ENCODE results near the gene TSPAN15.

Gene TSPAN15

DNA sequence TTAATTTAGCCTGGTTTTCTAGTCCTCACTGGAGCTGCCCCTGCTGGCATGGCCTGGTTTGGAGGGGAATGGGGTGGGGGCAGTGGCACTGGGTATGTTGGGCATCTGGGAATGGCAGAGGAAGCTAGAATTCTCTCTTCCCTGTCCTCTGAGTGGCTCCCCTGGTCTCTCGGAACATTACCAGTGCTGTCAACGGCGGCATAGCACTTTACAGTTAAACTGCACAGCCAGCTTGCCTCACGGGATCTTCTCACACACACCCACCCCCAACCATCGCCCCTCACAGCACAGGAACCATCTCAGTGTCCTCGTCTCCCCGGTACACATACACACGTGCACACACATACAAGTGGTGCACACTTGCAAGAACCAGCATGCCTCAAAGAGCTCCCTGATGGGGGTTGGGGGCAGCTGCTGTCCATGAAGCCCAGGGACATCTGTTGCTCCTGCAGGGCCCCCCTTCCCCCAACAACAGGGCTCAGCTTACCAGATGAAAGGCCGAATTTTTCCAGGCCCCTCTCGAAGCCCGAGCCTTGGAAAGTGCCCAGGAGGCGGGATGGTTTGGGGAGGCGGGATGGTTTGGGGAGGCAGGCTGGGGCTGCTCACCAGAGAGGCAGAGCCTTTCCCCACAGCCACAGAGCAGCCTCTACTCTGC, 41.0 kb downstream of the TSPAN15 start:
- TF ChIP-seq, protein P1, sequence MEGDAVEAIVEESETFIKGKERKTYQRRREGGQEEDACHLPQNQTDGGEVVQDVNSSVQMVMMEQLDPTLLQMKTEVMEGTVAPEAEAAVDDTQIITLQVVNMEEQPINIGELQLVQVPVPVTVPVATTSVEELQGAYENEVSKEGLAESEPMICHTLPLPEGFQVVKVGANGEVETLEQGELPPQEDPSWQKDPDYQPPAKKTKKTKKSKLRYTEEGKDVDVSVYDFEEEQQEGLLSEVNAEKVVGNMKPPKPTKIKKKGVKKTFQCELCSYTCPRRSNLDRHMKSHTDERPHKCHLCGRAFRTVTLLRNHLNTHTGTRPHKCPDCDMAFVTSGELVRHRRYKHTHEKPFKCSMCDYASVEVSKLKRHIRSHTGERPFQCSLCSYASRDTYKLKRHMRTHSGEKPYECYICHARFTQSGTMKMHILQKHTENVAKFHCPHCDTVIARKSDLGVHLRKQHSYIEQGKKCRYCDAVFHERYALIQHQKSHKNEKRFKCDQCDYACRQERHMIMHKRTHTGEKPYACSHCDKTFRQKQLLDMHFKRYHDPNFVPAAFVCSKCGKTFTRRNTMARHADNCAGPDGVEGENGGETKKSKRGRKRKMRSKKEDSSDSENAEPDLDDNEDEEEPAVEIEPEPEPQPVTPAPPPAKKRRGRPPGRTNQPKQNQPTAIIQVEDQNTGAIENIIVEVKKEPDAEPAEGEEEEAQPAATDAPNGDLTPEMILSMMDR (IDR thresholded peaks at IDR 0.05) = no peak
- Histone ChIP-seq H3K4me3 (no peak overlapping the region), H3K27ac (peak overlapping the region in 1 of 2 donors; percentile 28)
- DNase-seq (ENCODE audit: low spot score) = no peak

DNA sequence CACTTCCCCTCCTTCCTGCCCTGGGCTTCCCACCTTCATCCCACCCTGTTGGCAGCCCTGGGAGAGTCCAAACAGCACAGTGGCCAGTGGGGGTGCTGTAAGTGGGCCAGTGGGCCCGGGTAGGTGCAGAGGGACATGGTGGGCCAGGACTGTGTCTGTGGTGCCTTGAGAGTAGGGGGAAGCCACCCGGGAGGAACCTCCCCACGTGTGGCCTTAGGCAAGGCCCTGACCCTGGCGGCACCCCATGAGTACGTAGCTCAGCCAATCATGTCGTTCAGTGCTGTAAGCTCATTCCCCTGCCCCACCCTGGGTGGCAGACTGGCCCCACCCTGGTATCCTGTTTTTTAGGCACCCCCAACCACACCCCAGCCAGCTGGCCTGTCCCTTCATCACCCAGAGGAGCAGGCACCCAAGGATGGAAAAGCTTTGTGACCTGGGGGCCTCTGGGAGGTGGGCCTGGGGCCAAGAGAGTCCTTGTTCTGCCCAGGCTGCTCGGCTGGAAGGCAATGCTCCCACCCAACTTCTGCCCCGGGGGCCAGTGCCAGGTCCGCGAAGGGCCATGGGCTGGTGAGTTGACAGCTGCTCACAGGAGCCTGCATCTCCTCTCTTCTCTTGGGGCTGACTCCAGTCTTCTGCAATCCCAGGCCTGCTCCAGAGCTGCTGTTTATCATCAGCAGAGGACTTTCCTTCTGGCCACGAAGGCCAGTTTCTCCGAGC, 41.6 kb downstream of the TSPAN15 start:
- TF ChIP-seq, protein P1 (IDR thresholded peaks at IDR 0.05) = no peak
- peak overlapping the region in 1 of 2 donors; percentile 28 for H3K27ac ChIP-seq
- H3K4me3 ChIP-seq = no peak overlapping the region
- no peak for DNase-seq (ENCODE audit: low spot score)

DNA sequence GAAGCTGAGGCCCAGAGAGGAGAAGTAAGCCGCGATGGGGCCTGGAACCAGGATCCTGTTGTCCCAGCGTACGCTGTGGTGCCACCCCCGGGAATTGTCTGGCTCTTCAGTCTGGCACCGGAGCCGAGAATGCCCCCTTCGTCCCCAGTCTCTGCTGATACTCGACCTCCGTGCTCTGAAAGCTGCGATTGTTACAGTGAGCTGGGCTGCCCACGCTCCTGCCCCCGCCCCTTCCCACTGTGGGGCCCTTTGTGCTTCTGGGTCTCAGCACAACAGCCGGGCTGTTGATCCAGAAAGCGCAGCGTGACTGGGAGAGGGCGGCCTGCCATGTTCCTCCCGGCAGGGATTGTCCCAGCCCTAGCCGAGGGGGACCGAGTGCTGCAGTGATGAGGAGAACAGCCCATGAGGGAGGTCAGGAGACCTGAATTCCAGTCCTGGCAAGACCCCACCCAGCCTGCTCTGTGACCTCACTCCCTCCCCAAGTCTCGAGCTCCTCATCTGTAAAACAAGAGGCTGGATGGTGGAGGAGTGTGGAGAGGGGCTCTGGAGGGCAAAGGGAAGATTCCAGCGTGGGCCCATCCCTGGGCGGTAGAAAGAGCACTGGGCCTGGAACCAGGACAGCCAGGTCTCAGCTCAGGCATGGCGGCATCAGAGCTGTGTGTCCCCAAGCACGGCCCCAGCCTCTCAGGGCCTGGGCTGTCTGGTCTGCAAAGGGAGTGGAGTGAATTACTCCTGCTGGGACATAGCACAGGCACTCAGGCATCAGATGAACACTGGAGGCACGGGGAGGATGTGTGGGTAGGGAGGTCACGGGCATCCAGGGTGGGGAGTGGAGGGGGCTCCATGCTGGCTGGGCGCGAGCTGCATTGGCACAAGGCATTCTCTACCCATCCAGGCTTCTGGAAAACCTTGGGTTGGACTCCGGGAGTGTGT, 43.6 kb downstream of the TSPAN15 start:
- H3K4me3 ChIP-seq = no peak overlapping the region
- DNase-seq (ENCODE audit: low spot score) = no peak

DNA sequence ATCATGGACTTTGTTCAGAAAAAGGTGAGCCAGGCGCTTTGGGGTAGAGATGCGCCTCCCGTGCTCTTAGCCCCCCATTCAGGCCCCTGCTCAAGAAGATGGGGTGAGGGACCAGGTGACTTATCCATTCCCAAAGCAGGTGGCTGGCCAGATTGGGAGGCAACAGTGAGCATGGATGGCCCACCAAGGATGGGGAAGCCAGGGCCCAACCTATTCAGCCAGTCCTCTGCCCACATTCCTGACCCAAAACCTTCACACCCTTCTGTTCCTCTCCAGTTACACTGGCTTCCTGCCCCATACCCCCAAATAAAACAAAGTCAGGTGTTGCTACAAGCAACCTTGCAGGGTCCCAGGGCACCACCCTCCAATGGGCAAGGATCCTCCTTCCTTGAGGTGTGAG, 44.4 kb downstream of the TSPAN15 start:
- DNase-seq (ENCODE audit: low spot score) = no peak
- TF ChIP-seq, protein P1 (IDR thresholded peaks at IDR 0.05) = no peak
- Histone ChIP-seq H3K4me3 (no peak overlapping the region), H3K27ac (peak overlapping the region in 1 of 2 donors; percentile 68)

More for the DNA sequence above, 43.6 kb downstream of the TSPAN15 start:
- H3K27ac ChIP-seq = peak overlapping the region in 1 of 2 donors; percentile 68
- TF ChIP-seq, protein P1 (IDR thresholded peaks at IDR 0.05) = no peak

DNA sequence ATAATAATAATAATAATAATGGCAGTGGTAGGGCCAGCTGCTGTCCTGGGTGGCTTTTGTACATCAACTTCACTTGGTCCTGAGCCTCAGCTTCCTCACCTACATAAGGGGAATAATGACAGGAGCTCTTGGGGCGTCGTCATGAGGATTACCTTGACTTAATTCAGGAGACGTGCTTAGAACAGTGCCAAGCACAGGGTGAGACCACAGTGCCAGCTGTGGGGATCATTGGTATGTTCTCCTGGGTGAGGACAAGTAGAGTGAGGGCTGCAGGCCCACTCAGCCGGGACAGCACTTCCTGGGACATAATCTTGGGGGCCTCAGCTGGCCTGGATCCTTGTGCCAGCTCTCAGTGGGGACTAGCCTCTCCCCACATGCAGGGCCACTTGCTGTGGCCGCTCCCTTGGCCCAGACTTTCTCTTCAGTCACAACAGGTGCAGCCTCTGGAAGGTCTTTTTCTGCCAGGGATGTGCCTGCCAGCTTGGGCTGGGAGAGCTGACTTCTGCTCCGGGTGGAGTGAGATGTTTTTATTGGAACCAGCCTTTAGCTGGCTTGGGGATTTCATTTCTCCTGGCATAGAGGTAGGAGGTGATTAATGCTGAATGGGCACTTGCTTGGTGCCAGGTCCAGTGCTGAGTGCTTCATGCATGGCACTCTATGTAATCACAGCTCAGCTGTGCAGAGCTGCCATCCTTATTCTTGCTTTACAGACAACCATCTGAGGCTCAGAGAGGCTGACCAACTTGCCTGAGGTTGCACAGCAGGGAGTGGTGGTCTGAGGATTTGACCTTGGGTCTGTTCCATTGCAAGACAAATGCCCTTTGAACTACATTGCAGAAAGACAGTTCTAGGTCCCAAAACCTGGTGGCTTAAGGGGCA, 45.3 kb downstream of the TSPAN15 start:
- TF ChIP-seq, protein P1 (IDR thresholded peaks at IDR 0.05) = no peak
- DNase-seq (ENCODE audit: low spot score) = no peak
- Histone ChIP-seq H3K27ac (no peak overlapping the region), H3K4me3 (no peak overlapping the region)

DNA sequence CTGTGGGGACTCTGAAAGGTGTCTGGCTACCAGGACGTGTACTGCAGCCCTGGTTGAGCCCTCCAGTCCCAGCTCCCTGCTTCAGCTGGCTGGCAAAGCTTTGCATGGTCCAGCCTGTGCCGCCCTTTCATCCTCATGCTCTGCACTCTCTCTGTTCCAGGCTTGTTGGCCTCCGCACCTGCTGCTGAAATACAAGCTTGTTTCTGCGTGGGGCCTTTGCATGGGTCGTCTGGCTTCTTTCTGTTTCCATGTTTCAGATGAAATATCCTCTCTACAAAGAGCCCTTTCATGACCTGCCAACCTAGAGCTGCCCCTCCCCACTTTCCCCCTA, 45.9 kb downstream of the TSPAN15 start:
- TF ChIP-seq, protein P1 (IDR thresholded peaks at IDR 0.05) = no peak
- Histone ChIP-seq H3K4me3 (no peak overlapping the region), H3K27ac (peak overlapping the region in 1 of 2 donors; percentile 28)
- no peak for DNase-seq (ENCODE audit: low spot score)
